ENCODE measurements around the gene DOCK9. TPM values are rescaled to one million over a fixed set of nuclear protein-coding genes. Genes with fewer than 3 reads are reported as not detected.

Gene DOCK9
- total and polyA plus RNA-seq, 4 donors: 48.8 to 193 (median 133) TPM

DNA sequence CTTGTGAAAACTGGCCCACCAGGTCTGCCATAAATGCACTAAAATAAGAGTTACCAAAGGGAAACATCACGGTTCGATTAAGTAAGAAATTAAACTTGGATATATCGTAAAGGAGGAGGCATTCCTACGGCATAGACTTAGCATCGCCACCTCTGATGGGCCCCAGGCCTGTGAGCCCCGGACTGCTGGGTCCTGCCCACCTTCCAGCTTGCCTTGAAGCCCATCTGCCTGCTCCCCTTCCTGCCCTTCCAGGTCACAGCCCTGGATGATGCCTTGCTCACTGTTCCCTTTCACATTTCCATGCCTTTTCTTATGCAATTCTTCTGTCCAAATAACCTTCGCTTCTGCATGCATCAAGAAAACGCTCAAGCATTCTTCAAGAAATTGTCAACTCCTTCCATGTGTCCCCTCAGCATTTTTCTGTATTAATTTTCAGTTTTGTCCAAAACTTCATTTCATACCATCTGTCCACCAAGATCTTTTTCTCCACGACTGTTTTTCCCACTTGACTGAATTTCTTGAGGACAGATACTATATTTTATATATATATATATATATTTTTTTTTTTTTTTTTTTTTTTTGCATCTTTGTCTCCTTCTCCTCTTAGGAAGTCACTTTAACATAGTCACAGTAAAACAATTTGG is 91.2 kb downstream of the DOCK9 start:
- Histone ChIP-seq H3K4me3 (no peak overlapping the region), H3K27ac (ENCODE audit: low read depth in 1 of 2, low read length in 1 of 2) (no peak overlapping the region), H3K4me1 (ENCODE audit: control insufficient read depth in 5 of 5, insufficient read depth in 5 of 5, low read length in 5 of 5) (peaks cover 0 to 15% (median 4%) of the 10 kb centered on the region in 5 donors), H3K9me3 (ENCODE audit: control insufficient read depth in 4 of 4, insufficient read depth in 3 of 4, low read length in 3 of 4) (no peaks in the 10 kb centered on the region), H3K36me3 (ENCODE audit: control insufficient read depth in 4 of 4, insufficient read depth in 4 of 4, low read length in 4 of 4) (peaks cover 0 to 28% (median 10%) of the 10 kb centered on the region in 4 donors), H3K27me3 (ENCODE audit: control insufficient read depth in 3 of 3, insufficient read depth in 3 of 3, low read length in 2 of 3) (no peaks in the 10 kb centered on the region), H3K9ac (ENCODE audit: insufficient read depth in 1 of 2, low read length in 2 of 2) (no peak overlapping the region)
- ATAC-seq (ENCODE audit: insufficient read depth, low FRiP score) (no peak), DNase-seq (no peak)
- TF ChIP-seq, protein P1, sequence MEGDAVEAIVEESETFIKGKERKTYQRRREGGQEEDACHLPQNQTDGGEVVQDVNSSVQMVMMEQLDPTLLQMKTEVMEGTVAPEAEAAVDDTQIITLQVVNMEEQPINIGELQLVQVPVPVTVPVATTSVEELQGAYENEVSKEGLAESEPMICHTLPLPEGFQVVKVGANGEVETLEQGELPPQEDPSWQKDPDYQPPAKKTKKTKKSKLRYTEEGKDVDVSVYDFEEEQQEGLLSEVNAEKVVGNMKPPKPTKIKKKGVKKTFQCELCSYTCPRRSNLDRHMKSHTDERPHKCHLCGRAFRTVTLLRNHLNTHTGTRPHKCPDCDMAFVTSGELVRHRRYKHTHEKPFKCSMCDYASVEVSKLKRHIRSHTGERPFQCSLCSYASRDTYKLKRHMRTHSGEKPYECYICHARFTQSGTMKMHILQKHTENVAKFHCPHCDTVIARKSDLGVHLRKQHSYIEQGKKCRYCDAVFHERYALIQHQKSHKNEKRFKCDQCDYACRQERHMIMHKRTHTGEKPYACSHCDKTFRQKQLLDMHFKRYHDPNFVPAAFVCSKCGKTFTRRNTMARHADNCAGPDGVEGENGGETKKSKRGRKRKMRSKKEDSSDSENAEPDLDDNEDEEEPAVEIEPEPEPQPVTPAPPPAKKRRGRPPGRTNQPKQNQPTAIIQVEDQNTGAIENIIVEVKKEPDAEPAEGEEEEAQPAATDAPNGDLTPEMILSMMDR (IDR thresholded peaks at IDR 0.05; ENCODE audit: control extremely low read depth, extremely low read depth): no peak
- 97 to 98% methylated on average over 9 of the region's 9 CpGs for WGBS, 2 donors

DNA sequence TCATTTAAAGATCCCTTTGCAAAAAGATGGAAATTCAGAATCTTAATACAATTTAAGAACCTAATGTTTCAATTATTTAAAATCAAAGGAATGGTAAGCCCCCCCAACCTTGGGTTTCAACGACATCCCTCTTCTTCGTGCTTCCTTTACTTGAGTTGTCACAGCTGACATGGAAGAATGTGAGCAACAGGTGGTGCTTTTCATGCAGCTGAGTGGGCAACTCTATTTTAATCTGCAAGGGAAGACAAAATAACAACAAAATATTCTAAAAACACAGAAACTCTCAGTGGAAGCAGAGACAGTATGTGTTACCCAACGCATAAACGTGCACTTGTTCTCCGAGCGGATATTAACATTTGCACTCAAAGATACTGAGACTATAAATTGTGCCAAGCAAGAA is 92.3 kb downstream of the DOCK9 start:
- Histone ChIP-seq H3K9ac (ENCODE audit: insufficient read depth in 1 of 2, low read length in 2 of 2) (no peak overlapping the region), H3K36me3 (ENCODE audit: control insufficient read depth in 4 of 4, insufficient read depth in 4 of 4, low read length in 4 of 4) (peaks cover 0 to 26% (median 12%) of the 10 kb centered on the region in 4 donors), H3K27ac (ENCODE audit: low read depth in 1 of 2, low read length in 1 of 2) (no peak overlapping the region), H3K27me3 (ENCODE audit: control insufficient read depth in 3 of 3, insufficient read depth in 3 of 3, low read length in 2 of 3) (no peaks in the 10 kb centered on the region), H3K9me3 (ENCODE audit: control insufficient read depth in 4 of 4, insufficient read depth in 3 of 4, low read length in 3 of 4) (no peaks in the 10 kb centered on the region), H3K4me3 (no peak overlapping the region), H3K4me1 (ENCODE audit: control insufficient read depth in 5 of 5, insufficient read depth in 5 of 5, low read length in 5 of 5) (peaks cover 0 to 6% (median 0%) of the 10 kb centered on the region in 5 donors)
- TF ChIP-seq, protein P1 (IDR thresholded peaks at IDR 0.05; ENCODE audit: control extremely low read depth, extremely low read depth): no peak
- no peak for ATAC-seq (ENCODE audit: insufficient read depth, low FRiP score)
- whole genome bisulfite sequencing, 2 donors: 92 to 93% methylated on average over 6 of the region's 6 CpGs
- no peak for DNase-seq

DNA sequence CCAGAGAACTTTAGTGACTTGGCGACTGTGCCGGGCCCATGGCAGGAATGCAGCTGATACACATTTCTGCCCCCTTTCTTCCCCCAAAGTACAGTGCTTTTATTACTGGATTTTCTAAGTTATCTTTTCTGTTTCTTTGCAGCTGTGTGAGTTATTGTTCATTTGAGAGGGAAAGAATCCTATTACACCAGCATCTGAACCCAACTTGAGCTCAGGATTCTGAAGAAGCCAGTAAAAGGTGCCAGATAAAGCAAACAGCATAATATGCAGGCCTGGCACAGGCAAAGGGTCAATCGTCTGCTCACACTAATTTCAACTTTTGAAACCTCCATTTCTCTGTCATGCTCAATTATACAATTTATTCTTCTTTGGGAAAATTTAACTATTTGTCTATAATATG is 93.9 kb downstream of the DOCK9 start:
- no peaks in the 10 kb centered on the region for H3K9me3 ChIP-seq (ENCODE audit: control insufficient read depth in 4 of 4, insufficient read depth in 3 of 4, low read length in 3 of 4)
- H3K27me3 ChIP-seq (ENCODE audit: control insufficient read depth in 3 of 3, insufficient read depth in 3 of 3, low read length in 2 of 3): no peaks in the 10 kb centered on the region
- no peak overlapping the region for H3K27ac ChIP-seq (ENCODE audit: low read depth in 1 of 2, low read length in 1 of 2)
- H3K36me3 ChIP-seq (ENCODE audit: control insufficient read depth in 4 of 4, insufficient read depth in 4 of 4, low read length in 4 of 4): peaks cover 0 to 33% (median 17%) of the 10 kb centered on the region in 4 donors
- H3K9ac ChIP-seq (ENCODE audit: insufficient read depth in 1 of 2, low read length in 2 of 2): no peak overlapping the region
- no peak overlapping the region for H3K4me3 ChIP-seq
- DNase-seq: no peak
- H3K4me1 ChIP-seq (ENCODE audit: control insufficient read depth in 5 of 5, insufficient read depth in 5 of 5, low read length in 5 of 5): peaks cover 0 to 2% (median 0%) of the 10 kb centered on the region in 5 donors
- 63 to 64% methylated on average over 3 of the region's 3 CpGs for WGBS, 2 donors
- no peak for ATAC-seq (ENCODE audit: insufficient read depth, low FRiP score)
- TF ChIP-seq, protein P1 (IDR thresholded peaks at IDR 0.05; ENCODE audit: control extremely low read depth, extremely low read depth): no peak

Measured in lung (tissue), 12 donors.